GM19238 (cell line): ENCODE data around the gene DNAJC11.
"Not testable (repeated sequence)": the region's sequence is repeated elsewhere in the genome, so short reads cannot be mapped to it uniquely, and the experiment has no call there.

Source experiments
- DNase-seq: peaks from one replicate; pipeline ENCODE4 v3.0.0; 2011; ENCODE audit warnings: low spot score; ENCODE audit not compliant: insufficient read length

The DNAJC11 gene

GRCh38 chr1:6653436-6654290 lies 48.0 kb downstream of the DNAJC11 start:
- DNase-seq: no peak

GRCh38 chr1:6652986-6653385 lies 48.6 kb downstream of the DNAJC11 start:
- no peak for DNase-seq

GRCh38 chr1:6651909-6652308 lies 49.7 kb downstream of the DNAJC11 start:
- DNase-seq: no peak

- DNase-seq: no peak
Measured at GRCh38 chr1:6648556-6648955, 53.1 kb downstream of the DNAJC11 start.

- DNase-seq: no peak
Measured at GRCh38 chr1:6646499-6647148, 55.0 kb downstream of the DNAJC11 start.

GRCh38 chr1:6645018-6645417 lies 56.6 kb downstream of the DNAJC11 start:
- DNase-seq: no peak

- not testable (repeated sequence) for DNase-seq
Measured at GRCh38 chr1:6640867-6641266, 60.7 kb downstream of the DNAJC11 start.

- DNase-seq: no peak
Measured at GRCh38 chr1:6638226-6638625, 63.4 kb downstream of the DNAJC11 start.

- DNase-seq: no peak
Measured at GRCh38 chr1:6637770-6638169, 63.8 kb downstream of the DNAJC11 start.

- DNase-seq: not testable (repeated sequence)
Measured at GRCh38 chr1:6636778-6637177, 64.8 kb downstream of the DNAJC11 start.

GRCh38 chr1:6635910-6636760 lies 65.5 kb downstream of the DNAJC11 start:
- no peak for DNase-seq

GRCh38 chr1:6635161-6635909 lies 66.3 kb downstream of the DNAJC11 start:
- DNase-seq: no peak

GRCh38 chr1:6634371-6635052 lies 67.1 kb downstream of the DNAJC11 start:
- no peak for DNase-seq

GRCh38 chr1:6632588-6633514 lies 68.8 kb downstream of the DNAJC11 start:
- no peak for DNase-seq

- no peak for DNase-seq
Measured at GRCh38 chr1:6631058-6631457, 70.6 kb downstream of the DNAJC11 start.

GRCh38 chr1:6630027-6630426 lies 71.6 kb downstream of the DNAJC11 start:
- DNase-seq: no peak

GRCh38 chr1:6628971-6629479 lies 72.6 kb downstream of the DNAJC11 start:
- DNase-seq: no peak

GRCh38 chr1:6627841-6628545 lies 73.6 kb downstream of the DNAJC11 start:
- no peak for DNase-seq

- DNase-seq: no peak
Measured at GRCh38 chr1:6627031-6627430, 74.6 kb downstream of the DNAJC11 start.
